SK-N-MC (cell line): ENCODE data around the gene GSG1L.

ENCODE experiments used
- DNase-seq: peaks from one replicate; pipeline ENCODE4 v3.0.0-alpha.2; 2011; ENCODE audit warnings: low read depth, low spot score
- H3K27ac ChIP-seq: fragments of 200-600 bp; sonication (generic); 2 replicates; pipeline ENCODE4 v1.5.1; 2016; ENCODE audit warnings: mixed run types
- H3K36me3 ChIP-seq: fragments of 200-600 bp; sonication (generic); 2 replicates; pipeline ENCODE4 v1.6.1; 2017; ENCODE audit warnings: antibody characterized with exemption, low read length, mixed read lengths; ENCODE audit not compliant: insufficient read depth
- H3K4me3 ChIP-seq: fragments of 200-600 bp; sonication (generic); 2 replicates; pipeline ENCODE4 v1.5.1; 2016
- H3K9ac ChIP-seq: fragments of 200-600 bp; sonication (generic); 2 replicates; pipeline ENCODE4 v1.8.0; 2017; ENCODE audit warnings: mixed run types, mixed read lengths; ENCODE audit not compliant: insufficient read length
- H3K9me3 ChIP-seq: fragments of 200-600 bp; sonication (generic); 2 replicates; pipeline ENCODE4 v1.6.1; 2017; ENCODE audit warnings: low read depth, mild to moderate bottlenecking, antibody characterized with exemption, low read length, moderate library complexity, mixed read lengths
- EZH2 ChIP-seq: fragments of 200-600 bp; sonication (generic); IDR thresholded peaks from one replicate; pipeline ENCODE4 v1.6.1; 2017; ENCODE audit warnings: antibody characterized with exemption
- FOXP2 ChIP-seq: optimal IDR thresholded peaks from 2 replicates; pipeline ENCODE3; 2011; ENCODE audit warnings: mild to moderate bottlenecking, moderate library complexity; ENCODE audit not compliant: insufficient read depth; ENCODE audit errors: extremely low read length, control extremely low read depth
- POLR2AphosphoS5 ChIP-seq: IDR thresholded peaks from 2 replicates; pipeline ENCODE4 v1.6.1; 2012; ENCODE audit warnings: mild to moderate bottlenecking, low read depth, low read length, borderline replicate concordance

Gene GSG1L

GRCh38 chr16:27780468-27781194 is 282.9 kb downstream of the GSG1L start:
- no peak overlapping the region for H3K9ac ChIP-seq
- no peak overlapping the region for H3K27ac ChIP-seq

GRCh38 chr16:27779641-27780164 is 283.8 kb downstream of the GSG1L start:
- TF ChIP-seq FOXP2 (no peak), EZH2 (no peak), POLR2AphosphoS5 (no peak)
- no peak for DNase-seq
- Histone ChIP-seq H3K27ac (no peak overlapping the region), H3K4me3 (no peak overlapping the region), H3K9ac (no peak overlapping the region), H3K36me3 (no peaks in the 10 kb centered on the region), H3K9me3 (no peaks in the 10 kb centered on the region)

More at GRCh38 chr16:27780468-27781194, 282.9 kb downstream of the GSG1L start:
- DNase-seq: no peak
- Histone ChIP-seq H3K36me3 (no peaks in the 10 kb centered on the region), H3K4me3 (no peak overlapping the region), H3K9me3 (no peaks in the 10 kb centered on the region)
- no peak for TF ChIP-seq POLR2AphosphoS5
- TF ChIP-seq FOXP2: no peak
- TF ChIP-seq EZH2: no peak

GRCh38 chr16:27778926-27779570 is 284.5 kb downstream of the GSG1L start:
- TF ChIP-seq FOXP2 (no peak), EZH2 (no peak), POLR2AphosphoS5 (no peak)
- Histone ChIP-seq H3K27ac (no peak overlapping the region), H3K9ac (no peak overlapping the region)

GRCh38 chr16:27778171-27778925 is 285.2 kb downstream of the GSG1L start:
- H3K4me3 ChIP-seq: no peak overlapping the region
- DNase-seq: no peak
- no peaks in the 10 kb centered on the region for H3K9me3 ChIP-seq
- TF ChIP-seq POLR2AphosphoS5 (no peak), FOXP2 (no peak), EZH2 (no peak)
- H3K9ac ChIP-seq: no peak overlapping the region
- no peak overlapping the region for H3K27ac ChIP-seq
- H3K36me3 ChIP-seq: no peaks in the 10 kb centered on the region

More at GRCh38 chr16:27778926-27779570, 284.5 kb downstream of the GSG1L start:
- Histone ChIP-seq H3K9me3 (no peaks in the 10 kb centered on the region), H3K4me3 (no peak overlapping the region), H3K36me3 (no peaks in the 10 kb centered on the region)
- no peak for DNase-seq

GRCh38 chr16:27777527-27777926 is 286.0 kb downstream of the GSG1L start:
- no peak for DNase-seq
- no peak overlapping the region for H3K27ac ChIP-seq
- no peak overlapping the region for H3K4me3 ChIP-seq
- H3K9me3 ChIP-seq: no peaks in the 10 kb centered on the region
- H3K36me3 ChIP-seq: no peaks in the 10 kb centered on the region
- no peak for TF ChIP-seq POLR2AphosphoS5
- TF ChIP-seq FOXP2: no peak
- TF ChIP-seq EZH2: no peak
- no peak overlapping the region for H3K9ac ChIP-seq

GRCh38 chr16:27776556-27777225 is 286.8 kb downstream of the GSG1L start:
- no peaks in the 10 kb centered on the region for H3K36me3 ChIP-seq
- no peak overlapping the region for H3K27ac ChIP-seq
- no peak overlapping the region for H3K4me3 ChIP-seq
- H3K9me3 ChIP-seq: no peaks in the 10 kb centered on the region
- TF ChIP-seq POLR2AphosphoS5: no peak
- no peak for TF ChIP-seq FOXP2
- TF ChIP-seq EZH2: no peak
- no peak for DNase-seq
- no peak overlapping the region for H3K9ac ChIP-seq

GRCh38 chr16:27775254-27775653 is 288.3 kb downstream of the GSG1L start:
- Histone ChIP-seq H3K36me3 (no peaks in the 10 kb centered on the region), H3K27ac (no peak overlapping the region)

More at GRCh38 chr16:27775254-27775653, 288.3 kb downstream of the GSG1L start:
- H3K4me3 ChIP-seq: no peak overlapping the region
- H3K9ac ChIP-seq: no peak overlapping the region
- no peak for TF ChIP-seq EZH2
- no peak for TF ChIP-seq FOXP2
- TF ChIP-seq POLR2AphosphoS5: no peak
- no peak for DNase-seq
- H3K9me3 ChIP-seq: no peaks in the 10 kb centered on the region
